Ascending aorta (tissue), 2 donors: ENCODE results near the gene ERCC6L. TPM values are rescaled to one million over a fixed set of nuclear protein-coding genes. Genes with fewer than 3 reads are reported as not detected.
A peak's percentile ranks its signal among the peaks of the same experiment; 100 is the strongest.

Experiments used
- DNase-seq, 2 donors: peaks; one replicate each; pipeline ENCODE4 v3.0.0-alpha.2; 2019; ENCODE audit warnings: low spot score in 2 of 2
- H3K27ac ChIP-seq, 2 donors: fragments of 200-600 bp; sonication (generic); one replicate each; pipeline ENCODE4 v1.5.1; 2016 to 2017; ENCODE audit warnings: mild to moderate bottlenecking in 1 of 2
- H3K27me3 ChIP-seq: fragments of 200-600 bp; sonication (generic); one replicate; pipeline ENCODE4 v1.5.1; 2017
- H3K36me3 ChIP-seq, 2 donors: fragments of 200-600 bp; sonication (generic); one replicate each; pipeline ENCODE4 v1.5.1; 2016
- H3K4me1 ChIP-seq, 2 donors: fragments of 200-600 bp; sonication (generic); one replicate each; pipeline ENCODE4 v1.5.1; 2016 to 2017; ENCODE audit warnings: mild to moderate bottlenecking in 1 of 2
- H3K4me3 ChIP-seq, 2 donors: fragments of 200-600 bp; sonication (generic); one replicate each; pipeline ENCODE4 v1.5.1; 2016 to 2017; ENCODE audit warnings: mild to moderate bottlenecking in 1 of 2
- H3K9me3 ChIP-seq, 2 donors: fragments of 200-600 bp; sonication (generic); one replicate each; pipeline ENCODE4 v1.5.1; 2016
- intact Hi-C: fragments of 100-400 bp; cut with DNase I; formaldehyde crosslinking; loops from one replicate; pipeline ENCODE4 v1.15.1; 2023
- total RNA-seq: library from RNA; depleted of rRNA; stranded (reverse); fragments of >200 nt; gene quantifications from one replicate; pipeline ENCODE4 v1.1.0, GENCODE V29; 2016
- TF ChIP-seq, protein P1 (sequence below), 3 experiments: fragments of 200-600 bp in 2 of 3; fragments of 450-650 bp in 1 of 3; sonication (generic) in 2 of 3; IDR thresholded peaks; one replicate each; pipeline ENCODE4 v1.5.1; 2016 to 2019; ENCODE audit warnings: antibody characterized with exemption in 3 of 3, mild to moderate bottlenecking in 1 of 3, moderate library complexity in 1 of 3

ERCC6L gene
- total RNA-seq, 1 donor from 2014 or later = not detected

DNA sequence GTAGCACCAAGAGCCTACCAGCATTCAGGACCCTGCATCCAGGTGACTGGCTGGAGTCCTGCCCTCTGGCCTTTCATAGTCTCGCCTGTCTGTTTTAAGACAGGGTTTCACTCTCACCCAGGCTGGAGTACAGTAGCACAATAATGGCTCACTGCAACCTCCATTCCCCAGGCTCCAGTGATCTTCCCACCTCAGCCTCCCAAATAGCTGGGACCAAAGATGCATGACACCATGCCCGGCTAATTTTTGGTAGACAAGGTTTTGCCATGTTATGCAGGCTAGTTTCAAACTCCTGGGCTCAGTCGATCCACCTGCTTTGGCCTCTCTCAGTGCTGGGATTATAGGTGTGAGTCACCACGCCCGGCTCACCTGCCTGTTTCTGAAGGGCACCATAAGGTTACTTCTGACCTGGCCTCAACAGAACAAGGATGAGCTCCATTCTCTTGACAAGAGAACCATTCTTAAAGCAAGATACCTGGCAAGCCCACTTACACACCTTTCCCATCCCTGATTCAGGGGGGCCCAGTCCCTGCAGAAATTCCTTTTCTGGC lies 31.6 kb upstream of the ERCC6L start:
- intact Hi-C loops = no loop called here
- TF ChIP-seq, protein P1, sequence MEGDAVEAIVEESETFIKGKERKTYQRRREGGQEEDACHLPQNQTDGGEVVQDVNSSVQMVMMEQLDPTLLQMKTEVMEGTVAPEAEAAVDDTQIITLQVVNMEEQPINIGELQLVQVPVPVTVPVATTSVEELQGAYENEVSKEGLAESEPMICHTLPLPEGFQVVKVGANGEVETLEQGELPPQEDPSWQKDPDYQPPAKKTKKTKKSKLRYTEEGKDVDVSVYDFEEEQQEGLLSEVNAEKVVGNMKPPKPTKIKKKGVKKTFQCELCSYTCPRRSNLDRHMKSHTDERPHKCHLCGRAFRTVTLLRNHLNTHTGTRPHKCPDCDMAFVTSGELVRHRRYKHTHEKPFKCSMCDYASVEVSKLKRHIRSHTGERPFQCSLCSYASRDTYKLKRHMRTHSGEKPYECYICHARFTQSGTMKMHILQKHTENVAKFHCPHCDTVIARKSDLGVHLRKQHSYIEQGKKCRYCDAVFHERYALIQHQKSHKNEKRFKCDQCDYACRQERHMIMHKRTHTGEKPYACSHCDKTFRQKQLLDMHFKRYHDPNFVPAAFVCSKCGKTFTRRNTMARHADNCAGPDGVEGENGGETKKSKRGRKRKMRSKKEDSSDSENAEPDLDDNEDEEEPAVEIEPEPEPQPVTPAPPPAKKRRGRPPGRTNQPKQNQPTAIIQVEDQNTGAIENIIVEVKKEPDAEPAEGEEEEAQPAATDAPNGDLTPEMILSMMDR (IDR thresholded peaks at IDR 0.05) = no peak
- H3K27me3 ChIP-seq = no peaks in the 10 kb centered on the region
- H3K27ac ChIP-seq = peak overlapping the region in 1 of 2 donors; percentile 34
- no peaks in the 10 kb centered on the region for H3K9me3 ChIP-seq
- peaks cover 51 to 83% of the 10 kb centered on the region in 2 donors for H3K36me3 ChIP-seq
- peaks cover 0 to 3% of the 10 kb centered on the region in 2 donors for H3K4me1 ChIP-seq
- DNase-seq = no peak
- no peak overlapping the region for H3K4me3 ChIP-seq

DNA sequence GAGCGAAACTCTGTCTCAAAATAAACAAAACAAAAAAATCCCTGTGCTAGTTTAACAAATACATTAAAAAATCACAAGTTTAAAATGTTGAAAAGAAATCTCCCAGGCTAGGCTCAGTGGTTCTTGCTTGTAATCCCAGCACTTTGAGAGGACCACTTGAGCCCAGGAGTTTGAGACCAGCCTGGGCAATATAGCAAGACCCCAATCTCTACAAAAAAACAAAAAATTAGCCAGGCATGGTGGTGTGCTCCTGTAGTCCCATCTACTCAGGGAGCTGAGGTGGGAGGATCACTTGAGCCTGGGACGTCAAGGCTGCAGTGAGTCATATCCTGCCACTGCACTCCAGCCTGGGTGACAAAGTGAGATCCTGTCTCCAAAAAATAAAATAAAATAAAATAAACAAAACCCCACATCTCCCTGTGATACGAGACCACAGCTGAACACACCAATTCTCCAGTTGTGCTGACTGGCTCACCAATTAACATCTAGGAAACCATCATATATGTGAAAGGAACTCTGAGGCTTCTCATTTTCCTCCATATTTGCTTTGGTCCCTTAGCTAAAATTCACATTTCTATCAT lies 30.9 kb upstream of the ERCC6L start:
- Histone ChIP-seq H3K27me3 (no peaks in the 10 kb centered on the region), H3K27ac (peak overlapping the region; percentile 62 to 63), H3K4me3 (no peak overlapping the region), H3K9me3 (no peaks in the 10 kb centered on the region), H3K36me3 (peaks cover 48 to 76% of the 10 kb centered on the region in 2 donors), H3K4me1 (no peaks in the 10 kb centered on the region)
- intact Hi-C loops = no loop called here
- TF ChIP-seq, protein P1 (IDR thresholded peaks at IDR 0.05) = no peak
- no peak for DNase-seq

GRCh38 chrX:72268597-72269365 lies 30.0 kb upstream of the ERCC6L start:
- peaks cover 38 to 66% of the 10 kb centered on the region in 2 donors for H3K36me3 ChIP-seq
- H3K27ac ChIP-seq = peak overlapping the region; percentile 62 to 63
- TF ChIP-seq, protein P1 (IDR thresholded peaks at IDR 0.05) = no peak
- no peak for DNase-seq
- no peaks in the 10 kb centered on the region for H3K9me3 ChIP-seq
- H3K4me1 ChIP-seq = no peaks in the 10 kb centered on the region
- H3K4me3 ChIP-seq = no peak overlapping the region
- no peaks in the 10 kb centered on the region for H3K27me3 ChIP-seq
- intact Hi-C loops = no loop called here

DNA sequence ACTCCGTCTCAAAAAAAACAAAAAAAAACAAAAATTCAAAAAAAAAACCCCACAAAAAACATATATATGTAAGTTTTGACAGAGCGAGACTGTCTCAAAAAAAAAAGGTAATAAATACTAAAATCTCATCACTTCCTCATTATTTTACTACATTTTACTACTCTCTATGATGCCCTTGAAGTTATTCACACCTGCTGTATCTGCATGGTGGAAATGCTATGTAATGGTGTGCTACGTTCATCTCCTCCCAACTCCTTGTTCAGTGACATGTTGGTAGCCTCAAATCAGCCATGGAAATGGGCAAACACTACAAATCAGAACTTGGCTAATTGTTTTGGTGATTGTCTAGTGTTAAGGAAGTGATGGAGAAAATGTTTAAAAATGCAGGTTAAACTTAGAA lies 26.4 kb upstream of the ERCC6L start:
- intact Hi-C loops = no loop called here
- Histone ChIP-seq H3K27me3 (no peaks in the 10 kb centered on the region), H3K9me3 (no peaks in the 10 kb centered on the region), H3K36me3 (peaks cover 16 to 34% of the 10 kb centered on the region in 2 donors), H3K27ac (no peak overlapping the region), H3K4me1 (no peaks in the 10 kb centered on the region), H3K4me3 (no peak overlapping the region)
- TF ChIP-seq, protein P1 (IDR thresholded peaks at IDR 0.05) = no peak
- DNase-seq = no peak

DNA sequence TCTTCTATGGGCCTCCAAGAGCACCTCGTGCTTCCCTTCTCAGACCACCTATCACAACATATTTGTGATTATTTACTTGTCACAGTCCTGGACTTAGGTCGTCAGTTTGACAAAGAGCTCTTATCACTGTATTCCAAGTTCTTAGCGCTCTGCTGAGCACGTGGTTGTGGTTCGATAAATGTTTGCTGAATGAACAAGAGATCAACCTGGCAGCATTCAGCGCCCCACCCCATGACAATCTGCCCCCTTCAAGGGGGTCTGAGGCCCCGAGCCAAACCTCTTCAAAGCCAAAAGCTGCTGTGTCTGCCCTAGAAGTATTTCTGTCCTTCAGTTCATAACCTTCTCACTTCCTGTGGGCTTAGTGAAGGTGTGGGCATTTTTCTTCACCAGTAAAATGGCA lies 23.2 kb upstream of the ERCC6L start:
- Histone ChIP-seq H3K36me3 (peaks cover 0 to 6% of the 10 kb centered on the region in 2 donors), H3K4me3 (no peak overlapping the region), H3K4me1 (no peaks in the 10 kb centered on the region), H3K9me3 (no peaks in the 10 kb centered on the region), H3K27me3 (no peaks in the 10 kb centered on the region), H3K27ac (no peak overlapping the region)
- no peak for DNase-seq
- intact Hi-C loops = no loop called here
- TF ChIP-seq, protein P1 (IDR thresholded peaks at IDR 0.05) = no peak
